ENCODE measurements around the gene LRRC46.

Gene LRRC46

DNA sequence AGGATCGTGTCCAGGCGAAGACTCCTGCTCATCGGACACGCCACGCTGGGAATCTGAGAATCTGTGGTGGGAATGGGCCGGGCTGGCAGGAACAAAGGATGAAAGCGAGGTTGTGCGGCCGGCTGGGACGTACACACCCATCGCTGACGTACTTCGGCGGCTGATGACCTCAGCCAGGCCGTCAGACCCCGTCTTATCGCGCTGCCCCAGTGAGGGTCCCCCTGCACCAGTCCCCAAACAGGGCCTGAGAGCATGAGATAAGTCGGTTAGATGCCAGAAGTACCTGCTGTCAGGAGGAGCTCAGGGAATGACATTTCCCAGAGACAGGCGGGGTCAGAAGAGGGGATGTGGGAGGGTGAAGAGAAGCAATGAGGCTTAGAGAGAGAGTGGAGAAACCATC lies 35.5 kb downstream of the LRRC46 start:
- Histone ChIP-seq H3K4me3 (ENCODE audit: low read length) (no peak overlapping the region), H3K27me3 (ENCODE audit: control insufficient read depth, insufficient read depth, low read length) (peaks cover 64% of the 10 kb centered on the region), H3K9ac (ENCODE audit: low read length) (no peak overlapping the region), H3K36me3 (ENCODE audit: control insufficient read depth, insufficient read depth, low read length) (no peaks in the 10 kb centered on the region), H3K4me1 (ENCODE audit: control insufficient read depth, insufficient read depth, low read length) (no peaks in the 10 kb centered on the region), H3K9me3 (ENCODE audit: control insufficient read depth, low read length) (no peaks in the 10 kb centered on the region)

DNA sequence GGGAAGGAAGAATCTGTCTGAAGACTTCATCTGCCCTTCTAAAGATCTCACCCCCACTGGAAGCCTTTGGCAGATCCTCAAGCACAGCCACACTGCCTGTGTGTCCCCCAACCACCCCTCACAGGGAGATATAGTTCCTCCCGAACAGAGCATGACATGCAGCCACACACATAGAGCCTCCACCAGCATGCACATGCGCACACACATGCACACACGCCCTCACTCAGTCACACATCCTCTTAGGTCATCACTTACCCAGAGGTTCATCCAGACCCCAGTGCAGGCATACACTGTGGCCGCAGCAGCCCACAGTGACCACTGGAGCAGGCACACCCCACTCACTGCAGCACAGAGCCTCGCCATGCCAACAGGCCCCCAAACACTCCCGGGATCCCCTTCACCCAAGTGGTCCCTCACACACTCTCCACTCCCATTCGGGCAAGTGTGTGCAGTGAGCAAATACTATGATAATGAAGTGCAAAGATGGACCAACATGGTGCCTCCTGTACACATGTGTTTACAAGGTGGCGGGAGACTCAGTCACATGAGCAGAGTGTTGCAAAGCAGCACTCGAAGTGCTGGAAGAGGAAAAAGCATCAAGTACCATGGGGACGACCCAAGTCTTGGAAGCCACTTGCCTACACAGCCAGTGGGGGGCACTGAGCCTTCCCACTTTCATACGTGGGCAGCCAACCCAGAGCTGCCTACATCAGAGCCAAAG lies 36.5 kb downstream of the LRRC46 start:
- Histone ChIP-seq H3K27me3 (ENCODE audit: control insufficient read depth, insufficient read depth, low read length) (peaks cover 74% of the 10 kb centered on the region), H3K4me3 (ENCODE audit: low read length) (no peak overlapping the region), H3K36me3 (ENCODE audit: control insufficient read depth, insufficient read depth, low read length) (no peaks in the 10 kb centered on the region), H3K9me3 (ENCODE audit: control insufficient read depth, low read length) (no peaks in the 10 kb centered on the region), H3K9ac (ENCODE audit: low read length) (no peak overlapping the region), H3K4me1 (ENCODE audit: control insufficient read depth, insufficient read depth, low read length) (peaks cover 4% of the 10 kb centered on the region)

DNA sequence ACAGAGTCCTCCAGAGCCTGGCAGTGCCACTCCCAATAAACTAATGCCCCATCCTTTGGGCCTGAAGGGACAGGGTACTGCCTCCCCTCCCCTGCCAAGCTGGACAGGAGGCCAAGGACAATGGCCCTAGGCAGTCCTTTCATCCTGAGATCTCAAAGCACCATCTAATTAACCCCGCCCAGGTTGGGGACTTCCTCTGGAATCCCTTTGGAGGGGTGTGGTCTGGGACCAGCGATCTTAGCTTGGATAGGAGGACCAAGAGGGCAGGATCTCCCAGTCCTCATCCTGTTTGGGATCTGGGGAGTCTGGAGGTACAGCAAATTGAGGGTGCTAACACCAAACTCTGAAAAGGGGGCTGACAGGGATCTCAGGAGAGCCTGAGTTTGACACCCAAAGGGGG lies 37.6 kb downstream of the LRRC46 start:
- H3K4me3 ChIP-seq (ENCODE audit: low read length): no peak overlapping the region
- peaks cover 4% of the 10 kb centered on the region for H3K4me1 ChIP-seq (ENCODE audit: control insufficient read depth, insufficient read depth, low read length)
- H3K9me3 ChIP-seq (ENCODE audit: control insufficient read depth, low read length): no peaks in the 10 kb centered on the region
- peaks cover 85% of the 10 kb centered on the region for H3K27me3 ChIP-seq (ENCODE audit: control insufficient read depth, insufficient read depth, low read length)
- no peak overlapping the region for H3K9ac ChIP-seq (ENCODE audit: low read length)
- H3K36me3 ChIP-seq (ENCODE audit: control insufficient read depth, insufficient read depth, low read length): no peaks in the 10 kb centered on the region

DNA sequence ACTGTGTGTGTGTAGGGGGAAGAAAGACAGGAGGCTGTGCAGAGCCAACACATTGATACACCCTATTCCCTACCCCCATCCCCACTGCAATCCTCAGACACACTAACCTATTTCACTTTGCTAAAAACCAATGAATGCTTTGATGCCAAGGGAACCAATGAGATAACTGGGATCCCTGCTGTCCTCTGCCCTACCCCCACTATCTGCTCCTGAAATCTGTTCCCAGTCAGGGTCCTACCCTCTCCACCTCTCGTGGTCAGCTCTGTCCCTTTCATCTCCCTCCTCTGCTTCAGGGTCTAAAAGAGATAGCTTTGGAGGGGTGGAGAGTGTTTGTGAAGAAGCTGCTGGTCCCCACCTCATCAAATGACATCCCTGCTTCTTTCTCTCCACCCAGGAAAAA lies 38.6 kb downstream of the LRRC46 start:
- H3K36me3 ChIP-seq (ENCODE audit: control insufficient read depth, insufficient read depth, low read length): no peaks in the 10 kb centered on the region
- peaks cover 88% of the 10 kb centered on the region for H3K27me3 ChIP-seq (ENCODE audit: control insufficient read depth, insufficient read depth, low read length)
- H3K4me1 ChIP-seq (ENCODE audit: control insufficient read depth, insufficient read depth, low read length): peaks cover 4% of the 10 kb centered on the region
- H3K9me3 ChIP-seq (ENCODE audit: control insufficient read depth, low read length): no peaks in the 10 kb centered on the region
- no peak overlapping the region for H3K4me3 ChIP-seq (ENCODE audit: low read length)
- H3K9ac ChIP-seq (ENCODE audit: low read length): no peak overlapping the region

DNA sequence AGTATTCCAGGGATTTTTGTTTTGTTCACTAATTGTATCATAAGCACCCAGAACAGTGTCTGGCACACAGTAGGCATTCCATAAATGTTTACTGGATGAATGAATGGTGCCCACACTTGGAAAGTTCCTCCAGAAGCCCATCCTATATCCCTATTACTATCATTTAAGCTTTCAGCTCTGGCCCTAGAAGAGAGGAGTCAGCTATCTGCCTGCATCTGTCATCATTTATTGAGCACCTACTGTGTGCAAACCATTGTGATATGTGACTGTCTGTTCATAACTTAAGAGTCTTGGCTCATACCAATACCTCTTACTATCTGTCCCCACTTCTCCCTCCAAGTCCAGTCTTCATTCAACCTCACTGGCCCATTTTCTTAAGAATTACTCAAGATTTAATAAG lies 39.6 kb downstream of the LRRC46 start:
- H3K9me3 ChIP-seq (ENCODE audit: control insufficient read depth, low read length): no peaks in the 10 kb centered on the region
- H3K4me1 ChIP-seq (ENCODE audit: control insufficient read depth, insufficient read depth, low read length): peaks cover 4% of the 10 kb centered on the region
- H3K9ac ChIP-seq (ENCODE audit: low read length): no peak overlapping the region
- H3K36me3 ChIP-seq (ENCODE audit: control insufficient read depth, insufficient read depth, low read length): no peaks in the 10 kb centered on the region
- peaks cover 91% of the 10 kb centered on the region for H3K27me3 ChIP-seq (ENCODE audit: control insufficient read depth, insufficient read depth, low read length)
- H3K4me3 ChIP-seq (ENCODE audit: low read length): no peak overlapping the region

DNA sequence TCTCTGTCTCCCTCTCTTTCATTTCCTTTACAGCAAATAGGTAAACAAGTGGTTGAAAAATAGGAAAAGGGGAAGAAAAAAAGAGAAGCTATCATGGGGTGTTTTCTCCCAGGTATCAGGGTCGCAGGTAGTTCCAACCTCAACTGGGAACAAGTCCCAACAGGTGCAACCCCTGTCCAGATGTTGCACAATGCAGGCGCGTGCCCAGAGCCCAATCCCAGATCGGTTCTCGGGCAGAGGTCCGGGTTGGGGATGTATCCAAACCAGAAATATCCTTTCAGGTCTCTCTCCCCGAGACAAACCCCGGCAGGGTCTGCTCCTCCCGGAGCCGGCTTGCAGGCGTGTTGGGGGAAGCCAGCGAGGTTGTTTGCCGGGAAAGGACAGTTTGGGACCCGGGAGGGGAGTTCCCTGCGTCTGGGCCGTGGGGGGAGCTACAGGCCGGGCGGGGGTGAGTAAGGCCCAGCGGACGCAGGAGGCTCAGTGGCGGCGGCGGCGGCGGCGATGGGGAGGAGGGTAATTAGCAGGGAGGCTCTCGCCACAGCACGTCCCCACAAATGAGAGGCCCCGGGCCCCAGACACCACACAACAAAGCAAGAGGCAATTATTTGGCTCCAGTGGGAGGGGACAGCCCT lies 40.7 kb downstream of the LRRC46 start:
- no peak overlapping the region for H3K4me3 ChIP-seq (ENCODE audit: low read length)
- peaks cover 4% of the 10 kb centered on the region for H3K4me1 ChIP-seq (ENCODE audit: control insufficient read depth, insufficient read depth, low read length)
- H3K27me3 ChIP-seq (ENCODE audit: control insufficient read depth, insufficient read depth, low read length): peaks cover 87% of the 10 kb centered on the region

DNA sequence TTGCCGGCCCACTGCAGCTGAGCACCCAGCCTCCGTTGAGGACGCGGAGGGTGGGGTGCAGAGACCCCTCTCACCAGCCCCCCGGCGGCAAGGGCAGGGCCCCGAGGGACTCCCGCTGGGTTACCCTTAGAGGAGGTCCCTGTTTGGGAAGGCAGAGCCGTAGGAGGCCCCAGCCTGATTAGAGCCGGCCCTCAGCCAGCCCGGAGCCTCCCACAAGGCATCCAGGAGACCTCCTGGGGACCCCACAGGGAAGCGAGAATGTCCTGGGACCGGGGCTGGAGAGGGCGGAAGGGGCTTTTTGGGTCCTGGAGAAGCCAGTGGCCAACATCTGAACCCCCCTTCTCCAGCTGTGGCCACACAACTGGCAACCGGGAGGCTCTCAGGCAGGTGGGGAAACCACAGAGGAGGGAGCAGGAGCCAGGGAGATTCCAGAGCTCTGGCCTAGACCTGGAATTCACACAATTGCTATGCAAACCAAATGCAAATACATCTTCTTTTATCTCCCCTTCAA lies 41.2 kb downstream of the LRRC46 start:
- Histone ChIP-seq H3K9ac (ENCODE audit: low read length) (no peak overlapping the region), H3K9me3 (ENCODE audit: control insufficient read depth, low read length) (no peaks in the 10 kb centered on the region), H3K36me3 (ENCODE audit: control insufficient read depth, insufficient read depth, low read length) (no peaks in the 10 kb centered on the region), H3K4me3 (ENCODE audit: low read length) (no peak overlapping the region), H3K4me1 (ENCODE audit: control insufficient read depth, insufficient read depth, low read length) (peaks cover 4% of the 10 kb centered on the region), H3K27me3 (ENCODE audit: control insufficient read depth, insufficient read depth, low read length) (peaks cover 87% of the 10 kb centered on the region)

More for the DNA sequence above, 40.7 kb downstream of the LRRC46 start:
- Histone ChIP-seq H3K9me3 (ENCODE audit: control insufficient read depth, low read length) (no peaks in the 10 kb centered on the region), H3K9ac (ENCODE audit: low read length) (no peak overlapping the region), H3K36me3 (ENCODE audit: control insufficient read depth, insufficient read depth, low read length) (no peaks in the 10 kb centered on the region)

DNA sequence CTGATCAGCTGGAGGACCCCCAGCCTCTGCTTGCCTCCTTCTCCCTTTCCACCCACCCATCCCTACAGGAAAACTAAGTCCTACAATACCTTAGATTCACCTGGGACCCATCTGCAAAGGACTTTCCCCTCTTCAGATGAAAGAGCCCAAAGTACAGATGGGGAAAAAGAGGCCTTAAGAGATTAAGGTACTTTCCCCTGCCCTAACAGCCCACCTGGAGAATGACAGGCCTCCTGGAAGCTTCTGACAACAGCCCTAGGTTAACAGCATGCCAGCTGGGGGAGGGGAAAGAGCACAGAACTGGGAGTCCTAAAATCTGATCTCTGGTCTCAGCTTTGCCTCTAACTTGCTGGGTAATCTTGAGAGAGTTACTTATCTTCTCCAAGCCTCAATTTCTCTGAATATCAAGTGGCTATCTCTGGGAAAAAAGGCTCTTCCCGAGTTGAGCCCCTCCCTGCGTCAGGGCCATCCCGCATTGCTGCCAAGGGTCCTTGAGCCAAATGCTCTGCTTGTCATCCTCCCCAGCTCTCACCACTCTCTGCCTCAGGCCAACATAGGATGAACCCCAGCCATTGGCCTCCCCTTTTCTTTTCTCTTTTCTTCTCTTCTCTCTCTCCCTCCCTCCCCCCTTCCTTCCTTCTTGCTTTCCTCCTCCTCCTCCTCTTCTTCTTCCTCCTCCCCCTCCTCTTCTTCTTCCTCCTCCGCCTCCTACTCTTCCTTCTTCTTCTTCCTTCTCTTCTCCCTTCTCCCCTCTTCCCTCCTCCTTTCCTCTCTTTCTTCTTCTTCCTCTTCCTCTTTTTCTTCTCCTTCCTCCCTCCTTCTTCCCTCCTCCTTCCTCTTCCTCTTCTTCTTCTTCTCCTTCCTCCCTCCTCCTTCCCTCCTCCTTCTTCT lies 42.0 kb downstream of the LRRC46 start:
- peaks cover 4% of the 10 kb centered on the region for H3K4me1 ChIP-seq (ENCODE audit: control insufficient read depth, insufficient read depth, low read length)
- no peaks in the 10 kb centered on the region for H3K36me3 ChIP-seq (ENCODE audit: control insufficient read depth, insufficient read depth, low read length)
- no peak overlapping the region for H3K9ac ChIP-seq (ENCODE audit: low read length)
- H3K4me3 ChIP-seq (ENCODE audit: low read length): no peak overlapping the region
- H3K9me3 ChIP-seq (ENCODE audit: control insufficient read depth, low read length): no peaks in the 10 kb centered on the region
- H3K27me3 ChIP-seq (ENCODE audit: control insufficient read depth, insufficient read depth, low read length): peaks cover 87% of the 10 kb centered on the region

DNA sequence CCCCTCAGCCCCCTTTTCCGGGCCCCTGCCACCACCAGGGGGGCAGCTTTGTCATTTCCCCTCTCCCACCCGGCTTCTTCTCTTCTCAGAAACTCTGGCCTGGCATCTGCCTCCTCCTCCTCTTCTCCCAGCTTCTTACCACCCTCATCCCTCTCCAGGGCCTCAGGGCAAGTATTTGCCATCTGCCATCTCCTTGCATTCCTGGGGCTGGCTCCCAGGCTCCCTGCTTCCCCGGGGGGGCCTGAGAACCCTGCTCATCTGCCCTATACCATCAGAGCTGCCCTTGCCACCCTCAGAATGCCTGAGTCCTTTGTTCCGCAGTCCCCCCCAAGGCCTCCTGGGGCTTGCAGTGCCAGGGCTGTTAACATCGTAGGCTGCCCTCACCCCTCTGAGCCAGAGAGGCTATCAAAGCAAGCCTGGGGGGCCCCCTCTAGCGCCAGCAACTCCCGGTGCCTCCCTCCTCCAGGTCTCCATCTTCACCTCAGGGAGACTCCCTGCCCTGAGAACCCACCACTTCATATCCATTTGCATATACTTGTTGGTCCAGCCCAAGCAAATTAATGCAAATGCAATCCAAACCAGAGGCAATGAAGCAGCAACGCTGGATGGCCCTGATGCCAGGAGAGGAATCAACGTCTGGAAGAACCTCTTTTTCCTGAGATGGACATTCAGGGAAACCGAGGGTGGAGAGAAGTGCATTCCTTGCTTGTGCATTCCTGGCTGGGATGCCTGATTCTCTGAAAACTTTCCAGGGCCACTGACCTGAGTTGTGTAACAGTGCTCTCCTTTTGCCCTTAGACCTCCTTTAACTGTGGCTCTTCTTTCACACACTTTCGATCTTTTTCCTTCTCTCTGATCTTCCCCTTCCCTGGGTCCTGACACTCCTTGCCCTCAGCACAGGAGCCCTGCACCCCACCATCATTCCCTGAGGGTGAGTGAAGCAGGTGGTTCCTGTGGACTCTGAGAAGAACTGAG lies 43.8 kb downstream of the LRRC46 start:
- Histone ChIP-seq H3K4me1 (ENCODE audit: control insufficient read depth, insufficient read depth, low read length) (peaks cover 4% of the 10 kb centered on the region), H3K27me3 (ENCODE audit: control insufficient read depth, insufficient read depth, low read length) (peaks cover 73% of the 10 kb centered on the region)

DNA sequence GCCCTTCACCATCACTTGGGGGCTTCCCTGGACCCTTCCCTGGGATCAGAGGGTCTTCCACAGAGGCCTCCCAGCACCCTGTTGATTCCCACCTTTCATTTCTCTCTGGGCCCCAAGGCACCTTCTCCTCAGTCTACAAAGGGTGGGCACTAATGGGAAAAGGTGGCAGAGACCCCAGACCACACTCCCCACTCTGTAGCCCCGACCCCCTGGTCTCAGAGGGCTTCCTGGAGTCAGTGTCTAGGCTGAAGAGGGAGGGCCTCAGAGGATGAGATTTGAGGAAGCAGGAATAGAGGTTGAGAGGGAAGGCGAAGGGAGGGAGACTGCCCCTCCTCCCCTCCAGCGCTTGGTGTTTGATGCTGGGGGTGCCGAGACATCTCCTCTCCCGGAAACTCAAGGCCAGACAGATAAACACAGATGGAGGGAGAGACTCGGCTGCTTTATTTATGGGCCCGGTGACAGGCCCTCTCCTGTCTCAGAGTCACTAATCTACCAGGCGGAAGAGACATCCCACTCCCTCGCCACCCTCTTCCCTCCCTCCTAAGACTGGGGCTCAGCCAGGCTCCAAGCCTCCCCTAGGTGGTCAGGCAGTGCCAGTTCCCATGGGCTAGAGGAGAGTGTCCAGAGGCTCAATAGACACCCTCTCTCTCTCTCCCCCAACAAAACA lies 46.0 kb downstream of the LRRC46 start:
- H3K27me3 ChIP-seq (ENCODE audit: control insufficient read depth, insufficient read depth, low read length): peaks cover 55% of the 10 kb centered on the region
- H3K4me1 ChIP-seq (ENCODE audit: control insufficient read depth, insufficient read depth, low read length): peaks cover 12% of the 10 kb centered on the region
- no peaks in the 10 kb centered on the region for H3K9me3 ChIP-seq (ENCODE audit: control insufficient read depth, low read length)
- H3K4me3 ChIP-seq (ENCODE audit: low read length): no peak overlapping the region
- H3K36me3 ChIP-seq (ENCODE audit: control insufficient read depth, insufficient read depth, low read length): no peaks in the 10 kb centered on the region
- H3K9ac ChIP-seq (ENCODE audit: low read length): no peak overlapping the region

More for the DNA sequence above, 43.8 kb downstream of the LRRC46 start:
- H3K36me3 ChIP-seq (ENCODE audit: control insufficient read depth, insufficient read depth, low read length): no peaks in the 10 kb centered on the region
- no peaks in the 10 kb centered on the region for H3K9me3 ChIP-seq (ENCODE audit: control insufficient read depth, low read length)
- H3K9ac ChIP-seq (ENCODE audit: low read length): no peak overlapping the region
- no peak overlapping the region for H3K4me3 ChIP-seq (ENCODE audit: low read length)
